IMR-90 (cell line): ENCODE data around the gene CENPT.

Experiments used
- CEBPB ChIP-seq: IDR thresholded peaks from 2 replicates; pipeline ENCODE4 v1.6.1; 2012; ENCODE audit warnings: low read depth, low read length, improper control_type of control experiment
- CTCF ChIP-seq: conservative IDR thresholded peaks from 2 replicates; pipeline ENCODE4 v1.5.1; 2012; ENCODE audit warnings: mild to moderate bottlenecking, low read depth, low read length, improper control_type of control experiment
- ELK1 ChIP-seq: fragments of 150-350 bp; IDR thresholded peaks from 2 replicates; pipeline ENCODE4 v1.6.1; 2016; ENCODE audit warnings: low read depth, mild to moderate bottlenecking, low read length, moderate library complexity, borderline replicate concordance
- FOS ChIP-seq: fragments of 150-350 bp; IDR thresholded peaks from 2 replicates; pipeline ENCODE4 v1.6.1; 2016; ENCODE audit warnings: low read depth, low read length
- MXI1 ChIP-seq: IDR thresholded peaks from 2 replicates; pipeline ENCODE4 v1.6.1; 2012; ENCODE audit warnings: low read depth, mild to moderate bottlenecking, low read length, moderate library complexity, borderline replicate concordance
- POLR2A ChIP-seq: IDR thresholded peaks from 2 replicates; pipeline ENCODE4 v1.6.1; 2012; ENCODE audit warnings: mild to moderate bottlenecking, low read depth, low read length
- RAD21 ChIP-seq: IDR thresholded peaks from 2 replicates; pipeline ENCODE4 v1.6.1; 2012; ENCODE audit warnings: low read length, improper control_type of control experiment
- RFX5 ChIP-seq: IDR thresholded peaks from 2 replicates; pipeline ENCODE4 v1.8.0; 2012; ENCODE audit warnings: low read depth, mild to moderate bottlenecking, low read length, moderate library complexity

DNA sequence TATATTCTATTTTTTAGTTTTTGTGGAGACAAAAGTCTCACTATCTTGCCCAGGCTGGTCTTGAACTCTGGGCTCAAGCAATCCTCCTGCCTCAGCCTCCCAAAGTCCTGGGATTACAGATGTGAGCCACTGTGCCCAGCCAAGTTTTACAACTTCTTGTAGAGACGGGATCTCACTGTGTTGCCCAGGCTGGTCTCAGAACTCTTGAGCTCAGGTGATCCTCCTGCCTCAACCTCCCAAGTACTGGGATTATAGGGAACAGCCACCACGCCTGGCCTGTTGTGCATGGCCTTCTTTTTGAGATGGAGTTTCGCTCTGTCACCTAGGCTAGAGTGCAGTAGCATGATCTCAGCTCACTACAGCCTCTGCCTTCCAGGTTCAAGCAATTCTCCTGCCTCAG lies 6.2 kb upstream of the CENPT start:
- TF ChIP-seq ELK1, result no peak
- no peak for TF ChIP-seq POLR2A
- TF ChIP-seq CTCF, result no peak
- no peak for TF ChIP-seq MXI1
- TF ChIP-seq RAD21, result no peak
- TF ChIP-seq RFX5, result no peak
- TF ChIP-seq CEBPB, result no peak
- TF ChIP-seq FOS, result no peak
